ENCODE data around the gene DOCK4.
A peak's percentile ranks its signal among the peaks of the same experiment; 100 is the strongest.

The DOCK4 gene

DNA sequence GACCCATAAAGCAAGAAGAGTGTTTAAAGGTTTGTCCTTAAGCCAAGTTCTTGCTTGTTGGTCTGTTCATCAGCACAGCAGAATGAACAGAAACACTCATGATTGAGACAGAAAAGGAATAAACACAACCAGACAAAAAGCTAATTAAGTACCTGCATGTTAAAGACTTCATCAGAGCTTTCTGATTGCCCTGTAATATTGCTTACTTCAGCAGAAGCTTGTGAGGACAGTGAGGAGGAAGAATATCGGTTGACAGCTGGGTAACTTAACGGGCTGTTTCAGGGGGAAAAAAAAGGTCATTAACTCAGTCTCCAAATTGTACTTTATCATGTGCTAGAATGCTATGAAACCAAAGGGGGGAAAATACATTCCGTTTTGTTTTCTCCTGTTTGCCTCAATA is 465.3 kb downstream of the DOCK4 start:
- DNase-seq (ENCODE audit: low read depth): no peak
- TF ChIP-seq, protein P1, sequence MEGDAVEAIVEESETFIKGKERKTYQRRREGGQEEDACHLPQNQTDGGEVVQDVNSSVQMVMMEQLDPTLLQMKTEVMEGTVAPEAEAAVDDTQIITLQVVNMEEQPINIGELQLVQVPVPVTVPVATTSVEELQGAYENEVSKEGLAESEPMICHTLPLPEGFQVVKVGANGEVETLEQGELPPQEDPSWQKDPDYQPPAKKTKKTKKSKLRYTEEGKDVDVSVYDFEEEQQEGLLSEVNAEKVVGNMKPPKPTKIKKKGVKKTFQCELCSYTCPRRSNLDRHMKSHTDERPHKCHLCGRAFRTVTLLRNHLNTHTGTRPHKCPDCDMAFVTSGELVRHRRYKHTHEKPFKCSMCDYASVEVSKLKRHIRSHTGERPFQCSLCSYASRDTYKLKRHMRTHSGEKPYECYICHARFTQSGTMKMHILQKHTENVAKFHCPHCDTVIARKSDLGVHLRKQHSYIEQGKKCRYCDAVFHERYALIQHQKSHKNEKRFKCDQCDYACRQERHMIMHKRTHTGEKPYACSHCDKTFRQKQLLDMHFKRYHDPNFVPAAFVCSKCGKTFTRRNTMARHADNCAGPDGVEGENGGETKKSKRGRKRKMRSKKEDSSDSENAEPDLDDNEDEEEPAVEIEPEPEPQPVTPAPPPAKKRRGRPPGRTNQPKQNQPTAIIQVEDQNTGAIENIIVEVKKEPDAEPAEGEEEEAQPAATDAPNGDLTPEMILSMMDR (IDR thresholded peaks at IDR 0.05; ENCODE audit: insufficient read depth, low read depth, low read length, missing control alignments): no peak
- H3K4me3 ChIP-seq (ENCODE audit: low read depth, low read length): no peak overlapping the region

DNA sequence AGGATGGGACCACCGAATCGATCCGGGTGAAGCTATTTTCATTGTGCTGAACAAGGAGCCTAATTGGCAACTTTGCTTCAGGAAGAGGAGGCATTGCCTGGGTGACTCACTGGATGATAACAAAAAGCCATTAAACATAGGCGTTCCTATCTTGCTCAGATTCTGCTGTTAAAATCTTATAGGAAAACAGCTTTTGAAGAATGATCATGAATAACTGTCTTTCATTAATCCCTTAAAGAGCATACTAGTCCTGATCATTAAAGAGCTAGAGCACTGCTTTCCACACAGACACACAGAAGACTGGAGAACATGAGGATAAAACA is 469.7 kb downstream of the DOCK4 start:
- H3K4me3 ChIP-seq (ENCODE audit: low read depth, low read length): no peak overlapping the region
- TF ChIP-seq, protein P1 (IDR thresholded peaks at IDR 0.05; ENCODE audit: insufficient read depth, low read depth, low read length, missing control alignments): no peak
- DNase-seq (ENCODE audit: low read depth): no peak

DNA sequence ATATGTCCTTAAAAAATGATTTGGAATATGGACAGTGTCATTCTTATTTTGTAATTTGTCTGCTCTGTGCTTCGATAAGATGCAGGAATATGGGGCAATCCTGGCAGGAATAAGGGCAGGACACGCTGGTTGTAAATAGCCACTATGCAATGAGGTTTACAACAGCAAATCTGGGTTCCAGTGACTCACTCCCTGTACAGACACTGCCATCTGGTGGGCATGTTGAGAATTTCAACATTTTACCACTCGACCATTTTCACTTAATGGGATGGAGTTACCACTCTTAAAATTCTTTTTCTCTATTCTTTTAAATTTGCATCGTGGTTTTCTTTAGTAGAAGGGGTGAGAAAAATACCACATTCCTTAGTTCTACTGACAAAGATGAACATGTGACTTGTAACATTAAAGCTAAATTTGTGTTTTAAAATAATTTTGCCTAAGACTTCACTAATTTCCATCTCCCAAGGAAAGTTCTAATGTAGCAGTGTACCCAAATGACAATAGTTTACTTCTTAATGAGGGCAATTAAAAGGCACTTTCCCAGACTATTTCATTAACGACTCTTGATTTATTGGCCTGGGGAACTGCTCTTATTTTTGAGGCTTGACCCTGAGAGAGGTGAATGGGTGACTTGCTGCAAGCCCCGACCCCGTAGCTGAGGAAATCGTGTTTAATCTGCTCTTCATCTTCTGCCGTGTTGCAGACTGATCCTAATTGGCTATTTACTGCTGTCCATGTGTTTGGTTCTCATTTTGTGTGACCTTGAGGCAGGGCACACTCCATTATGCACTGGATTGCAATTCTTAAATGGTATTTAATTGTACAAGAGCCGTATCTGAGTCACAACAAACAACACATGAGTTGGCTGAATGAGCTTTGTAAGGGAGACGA is 470.3 kb downstream of the DOCK4 start:
- TF ChIP-seq, protein P1 (IDR thresholded peaks at IDR 0.05; ENCODE audit: insufficient read depth, low read depth, low read length, missing control alignments): peak; percentile 68
- DNase-seq (ENCODE audit: low read depth): peak; percentile 68
- no peak overlapping the region for H3K4me3 ChIP-seq (ENCODE audit: low read depth, low read length)

DNA sequence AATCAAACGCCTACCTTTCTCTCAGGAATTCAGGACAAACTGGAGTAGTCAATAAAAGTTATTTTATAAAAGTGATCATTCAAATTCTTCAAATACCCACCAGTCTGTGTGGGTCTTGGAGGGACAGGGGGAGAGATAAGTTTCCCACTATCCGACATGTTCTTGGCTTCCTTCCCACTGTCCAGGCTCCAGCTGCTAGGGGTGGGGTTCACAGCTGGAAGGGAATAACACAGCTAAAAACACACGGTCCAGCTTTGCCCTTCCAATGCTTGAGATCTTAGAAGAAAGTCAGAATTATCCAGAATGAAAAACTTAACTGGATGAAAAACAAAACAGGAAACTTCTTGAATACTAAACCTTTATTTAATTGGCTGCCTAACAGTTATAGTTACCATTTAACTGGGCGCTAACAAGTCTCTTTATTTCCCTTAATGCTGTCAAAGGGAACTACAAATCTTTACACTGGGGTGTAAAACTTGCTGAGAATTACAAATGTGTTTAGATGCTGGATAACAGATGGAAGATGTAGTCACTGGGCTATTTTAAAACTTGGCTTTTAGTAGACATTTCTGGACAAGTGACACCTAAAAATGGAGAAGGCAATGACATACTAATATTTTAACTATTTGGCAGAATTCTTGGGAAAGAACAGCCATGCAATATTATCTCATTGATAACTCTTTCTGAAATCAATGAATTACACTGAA is 471.1 kb downstream of the DOCK4 start:
- TF ChIP-seq, protein P1 (IDR thresholded peaks at IDR 0.05; ENCODE audit: insufficient read depth, low read depth, low read length, missing control alignments): no peak
- DNase-seq (ENCODE audit: low read depth): no peak
- no peak overlapping the region for H3K4me3 ChIP-seq (ENCODE audit: low read depth, low read length)

DNA sequence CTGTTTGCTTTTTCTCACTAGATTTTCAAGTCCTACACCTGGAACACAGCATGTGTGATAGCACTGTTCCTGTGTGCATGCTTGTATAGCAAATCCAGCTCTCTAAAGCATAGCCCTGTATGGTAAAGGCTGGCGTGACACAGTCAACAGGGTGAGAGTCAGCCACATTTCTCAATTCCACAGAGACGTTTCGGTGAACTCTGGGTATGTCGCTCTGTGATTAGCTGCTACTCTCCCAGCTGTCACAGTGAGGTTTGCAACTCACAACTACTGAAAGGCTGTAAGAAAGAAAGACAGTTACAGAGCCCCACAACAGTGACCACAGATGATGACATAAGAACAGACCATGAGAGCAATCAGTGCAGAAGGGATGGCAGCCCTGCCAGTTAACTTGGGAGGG is 473.3 kb downstream of the DOCK4 start:
- TF ChIP-seq, protein P1 (IDR thresholded peaks at IDR 0.05; ENCODE audit: insufficient read depth, low read depth, low read length, missing control alignments): no peak
- no peak overlapping the region for H3K4me3 ChIP-seq (ENCODE audit: low read depth, low read length)
- DNase-seq (ENCODE audit: low read depth): peak; percentile 57

DNA sequence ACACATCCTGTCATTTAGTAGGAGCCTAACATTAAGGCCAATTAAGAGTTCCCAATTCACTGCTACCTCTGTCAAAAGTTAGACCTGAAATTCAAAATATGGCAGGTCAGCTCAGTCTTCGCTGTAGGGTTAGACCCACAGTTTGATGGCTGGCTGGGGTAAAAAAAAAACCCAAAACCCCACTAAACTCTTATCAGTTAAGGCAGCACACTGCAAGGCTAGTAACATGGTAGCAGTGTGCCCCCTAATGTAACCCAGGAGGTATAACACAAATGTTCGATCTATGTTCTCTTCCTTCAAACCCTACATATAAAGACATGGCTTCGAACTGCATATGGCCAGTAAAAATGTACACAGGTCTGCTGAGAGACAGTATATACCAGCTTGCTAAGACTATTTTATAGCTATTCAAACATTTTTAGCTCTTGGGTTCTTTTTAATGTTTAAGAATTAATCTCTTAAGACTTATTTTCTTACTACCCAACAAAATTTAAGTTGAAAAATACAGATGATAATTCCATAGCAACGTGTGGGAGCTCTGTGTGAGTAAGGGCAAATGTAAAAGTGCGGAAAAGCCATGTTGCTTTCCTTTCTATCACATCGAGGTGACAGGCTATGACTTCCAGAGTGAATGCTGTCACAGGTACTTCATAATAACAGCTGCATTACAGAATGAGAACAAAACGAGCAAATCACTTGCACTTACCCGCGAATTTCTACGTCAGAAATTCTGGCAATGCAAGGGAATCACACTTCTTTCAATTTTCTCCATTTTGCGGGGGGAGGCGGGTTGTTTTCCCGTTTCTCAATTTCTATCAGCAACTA is 475.5 kb downstream of the DOCK4 start:
- TF ChIP-seq, protein P1 (IDR thresholded peaks at IDR 0.05; ENCODE audit: insufficient read depth, low read depth, low read length, missing control alignments): peak; percentile 62
- DNase-seq (ENCODE audit: low read depth): peak; percentile 56
- no peak overlapping the region for H3K4me3 ChIP-seq (ENCODE audit: low read depth, low read length)
